HL-60 (cell line): ENCODE data around the gene STARD3NL.

Experiments
- CTCF ChIP-seq: IDR thresholded peaks from one replicate; pipeline ENCODE4 v1.5.1; 2011; ENCODE audit warnings: low read length, control low read depth, inconsistent platforms; ENCODE audit not compliant: insufficient read depth
- GABPA ChIP-seq: IDR thresholded peaks from 2 replicates; pipeline ENCODE4 v1.6.1; 2012; ENCODE audit warnings: low read depth
- POLR2AphosphoS5 ChIP-seq: IDR thresholded peaks from 2 replicates; pipeline ENCODE4 v1.6.1; 2012; ENCODE audit warnings: low read depth
- REST ChIP-seq: IDR thresholded peaks from 2 replicates; pipeline ENCODE4 v1.6.1; 2012; ENCODE audit warnings: low read depth; ENCODE audit not compliant: insufficient replicate concordance
- SPI1 ChIP-seq: IDR thresholded peaks from 2 replicates; pipeline ENCODE4 v1.6.1; 2012; ENCODE audit warnings: low read depth, mild to moderate bottlenecking, borderline replicate concordance

GRCh38 chr7:38160003-38160571 is 18.0 kb upstream of the STARD3NL start:
- TF ChIP-seq CTCF (no peak), POLR2AphosphoS5 (no peak), REST (no peak), GABPA (no peak), SPI1 (no peak)
